Tibial artery (tissue), 4 donors: ENCODE results near the gene EEF1E1.

Source experiments
- DNase-seq, 2 donors: peaks; one replicate each; pipeline ENCODE4 v3.0.0-alpha.2; 2019
- H3K27ac ChIP-seq, 2 donors: fragments of 200-600 bp; sonication (generic) in 1 of 2; 1 replicate in 1 of 2; 2 replicates in 1 of 2; pipeline ENCODE4 v1.5.1; 2018 to 2019; ENCODE audit warnings: mild to moderate bottlenecking in 1 of 2
- H3K27me3 ChIP-seq, 2 donors: fragments of 200-600 bp; sonication (generic) in 1 of 2; one replicate each; pipeline versions ENCODE4 v1.5.1 to v1.6.0; 2016 to 2019
- H3K36me3 ChIP-seq, 3 donors: fragments of 200-600 bp; sonication (generic) in 2 of 3; one replicate each; pipeline ENCODE4 v1.5.1; 2016 to 2019; ENCODE audit warnings: mild to moderate bottlenecking in 2 of 3
- H3K4me1 ChIP-seq, 4 donors: fragments of 200-600 bp; sonication (generic) in 2 of 4; 1 replicate in 3 of 4; 2 replicates in 1 of 4; pipeline ENCODE4 v1.5.1; 2016 to 2019
- H3K4me3 ChIP-seq, 2 donors: fragments of 200-600 bp; sonication (generic) in 1 of 2; 1 replicate in 1 of 2; 2 replicates in 1 of 2; pipeline ENCODE4 v1.5.1; 2018 to 2019; ENCODE audit warnings: mild to moderate bottlenecking in 2 of 2
- H3K9me3 ChIP-seq, 3 donors: fragments of 200-600 bp; sonication (generic) in 1 of 3; one replicate each; pipeline ENCODE4 v1.5.1; 2016 to 2019
- CTCF ChIP-seq, 2 experiments: fragments of 200-600 bp in 1 of 2; fragments of 450-650 bp in 1 of 2; IDR thresholded peaks; one replicate each; pipeline ENCODE4 v1.5.1; 2017 to 2019; ENCODE audit warnings: antibody characterized with exemption in 2 of 2, mild to moderate bottlenecking in 1 of 2, moderate library complexity in 1 of 2
- intact Hi-C: fragments of 100-400 bp; cut with DNase I; formaldehyde crosslinking; loops from one replicate; pipeline ENCODE4 v1.15.0; 2023; ENCODE audit warnings: low total_unique reads

Gene EEF1E1

GRCh38 chr6:8105791-8106190 lies 3.4 kb upstream of the EEF1E1 start:
- Histone ChIP-seq H3K27me3 (peaks cover 0 to 20% of the 10 kb centered on the region in 2 donors), H3K4me3 (no peak overlapping the region), H3K4me1 (peaks cover 0 to 8% (median 0%) of the 10 kb centered on the region in 4 donors), H3K27ac (no peak overlapping the region), H3K36me3 (no peaks in the 10 kb centered on the region), H3K9me3 (no peaks in the 10 kb centered on the region)
- TF ChIP-seq CTCF (IDR thresholded peaks at IDR 0.05): no peak
- intact Hi-C loops: no loop called here
- DNase-seq: no peak

GRCh38 chr6:8103726-8104125 lies 1.4 kb upstream of the EEF1E1 start:
- no peak for DNase-seq
- Histone ChIP-seq H3K4me1 (peaks cover 0 to 8% (median 0%) of the 10 kb centered on the region in 4 donors), H3K9me3 (no peaks in the 10 kb centered on the region), H3K27ac (no peak overlapping the region), H3K4me3 (no peak overlapping the region), H3K36me3 (no peaks in the 10 kb centered on the region), H3K27me3 (peaks cover 0 to 18% of the 10 kb centered on the region in 2 donors)
- no peak for TF ChIP-seq CTCF (IDR thresholded peaks at IDR 0.05)
- intact Hi-C loops: no loop called here

- no peak for DNase-seq
- TF ChIP-seq CTCF (IDR thresholded peaks at IDR 0.05): no peak
- peaks cover 10 to 18% (median 14%) of the 10 kb centered on the region in 3 donors for H3K36me3 ChIP-seq
- no peaks in the 10 kb centered on the region for H3K27me3 ChIP-seq
- intact Hi-C loops: no loop called here
- no peak overlapping the region for H3K27ac ChIP-seq
- peaks cover 0 to 8% (median 0%) of the 10 kb centered on the region in 4 donors for H3K4me1 ChIP-seq
- H3K4me3 ChIP-seq: no peak overlapping the region
- no peaks in the 10 kb centered on the region for H3K9me3 ChIP-seq
Measured at GRCh38 chr6:8100159-8100854, 2.0 kb downstream of the EEF1E1 start.

- TF ChIP-seq CTCF (IDR thresholded peaks at IDR 0.05): no peak
- intact Hi-C loops: no loop called here
- Histone ChIP-seq H3K9me3 (no peaks in the 10 kb centered on the region), H3K4me3 (no peak overlapping the region), H3K27ac (no peak overlapping the region), H3K4me1 (no peaks in the 10 kb centered on the region), H3K36me3 (peaks cover 30 to 68% (median 57%) of the 10 kb centered on the region in 3 donors), H3K27me3 (no peaks in the 10 kb centered on the region)
- DNase-seq: no peak
Measured at GRCh38 chr6:8090650-8091049, 11.7 kb downstream of the EEF1E1 start.

- no peak for DNase-seq
- intact Hi-C loops: no loop called here
Measured at GRCh38 chr6:8088886-8089285, 13.5 kb downstream of the EEF1E1 start.

More at GRCh38 chr6:8088886-8089285, 13.5 kb downstream of the EEF1E1 start:
- H3K9me3 ChIP-seq: no peaks in the 10 kb centered on the region
- H3K27ac ChIP-seq: no peak overlapping the region
- H3K27me3 ChIP-seq: no peaks in the 10 kb centered on the region
- H3K4me3 ChIP-seq: no peak overlapping the region
- H3K4me1 ChIP-seq: peaks cover 0 to 18% (median 3%) of the 10 kb centered on the region in 4 donors
- H3K36me3 ChIP-seq: peaks cover 20 to 51% (median 40%) of the 10 kb centered on the region in 3 donors
- no peak for TF ChIP-seq CTCF (IDR thresholded peaks at IDR 0.05)
